Superior temporal gyrus (tissue), 1 donor: ENCODE results near the gene YPEL2.
"Not testable (repeated sequence)": the region's sequence is repeated elsewhere in the genome, so short reads cannot be mapped to it uniquely, and the experiment has no call there.

Experiments used
- DNase-seq: peaks from one replicate; pipeline ENCODE4 v3.0.0-alpha.2; 2016; ENCODE audit errors: extremely low spot score

YPEL2 gene

GRCh38 chr17:59331129-59331928 lies at the start of gene YPEL2:
TSS of gene YPEL2 (plus strand) at chr17:59331655. CDS start at chr17:59353410, 21,755 bp downstream.
- DNase-seq, result peak; percentile 95

- no peak for DNase-seq
These were observed 47.1 kb upstream of the YPEL2 start for GRCh38 chr17:59284317-59284716.

- DNase-seq, result no peak
These were observed 44.0 kb upstream of the YPEL2 start for GRCh38 chr17:59287452-59287851.

- no peak for DNase-seq
These were observed 43.6 kb upstream of the YPEL2 start for GRCh38 chr17:59287891-59288290.

GRCh38 chr17:59289981-59290301 lies 41.5 kb upstream of the YPEL2 start:
- no peak for DNase-seq

- not testable (repeated sequence) for DNase-seq
These were observed 41.0 kb upstream of the YPEL2 start for GRCh38 chr17:59290302-59290998.

GRCh38 chr17:59292174-59292523 lies 39.3 kb upstream of the YPEL2 start:
- DNase-seq, result no peak

GRCh38 chr17:59296190-59296589 lies 35.3 kb upstream of the YPEL2 start:
- no peak for DNase-seq

- DNase-seq, result no peak
These were observed 32.9 kb upstream of the YPEL2 start for GRCh38 chr17:59298521-59298920.

- no peak for DNase-seq
These were observed 31.9 kb upstream of the YPEL2 start for GRCh38 chr17:59299400-59300092.

- no peak for DNase-seq
These were observed 30.5 kb upstream of the YPEL2 start for GRCh38 chr17:59300941-59301340.

- DNase-seq, result no peak
These were observed 26.6 kb upstream of the YPEL2 start for GRCh38 chr17:59304811-59305210.

GRCh38 chr17:59310263-59310920 lies 21.1 kb upstream of the YPEL2 start:
- no peak for DNase-seq

- DNase-seq, result peak; percentile 95
These were observed 20.4 kb upstream of the YPEL2 start for GRCh38 chr17:59311051-59311468.

- not testable (repeated sequence) for DNase-seq
These were observed 19.9 kb upstream of the YPEL2 start for GRCh38 chr17:59311521-59311920.

GRCh38 chr17:59315866-59316265 lies 15.6 kb upstream of the YPEL2 start:
- DNase-seq, result no peak

- no peak for DNase-seq
These were observed 4.1 kb upstream of the YPEL2 start for GRCh38 chr17:59327121-59327980.

- DNase-seq, result no peak
These were observed 3.5 kb upstream of the YPEL2 start for GRCh38 chr17:59327981-59328290.

GRCh38 chr17:59328601-59329000 lies 2.9 kb upstream of the YPEL2 start:
- no peak for DNase-seq

- DNase-seq, result peak; percentile 93
These were observed 2.0 kb upstream of the YPEL2 start for GRCh38 chr17:59329176-59330052.
